GM19452 (cell line): ENCODE results near the gene NPC2.
A peak's percentile ranks its signal among the peaks of the same experiment; 100 is the strongest.

ENCODE experiments used
- ATAC-seq: cut with Tn5 transposase; IDR thresholded peaks from one replicate; pipeline ENCODE4 v1.9.1; 2021; ENCODE audit not compliant: unreplicated experiment

NPC2 gene

GRCh38 chr14:74503291-74503937, 10.3 kb upstream of the NPC2 start:
- no peak for ATAC-seq

- ATAC-seq, result no peak
These were observed 9.3 kb upstream of the NPC2 start for GRCh38 chr14:74502236-74503019.

GRCh38 chr14:74501691-74502090, 8.6 kb upstream of the NPC2 start:
- no peak for ATAC-seq

- ATAC-seq, result no peak
These were observed 8.1 kb upstream of the NPC2 start for GRCh38 chr14:74501135-74501614.

GRCh38 chr14:74500417-74501134, 7.5 kb upstream of the NPC2 start:
- no peak for ATAC-seq

- no peak for ATAC-seq
These were observed 2.3 kb upstream of the NPC2 start for GRCh38 chr14:74495356-74495755.

GRCh38 chr14:74493343-74494261, 497 bp upstream of the NPC2 start, which contains the start of gene ISCA2:
Gene ISCA2, plus strand, starts transcription at chr14:74493765. Its CDS starts 10 bp downstream, at chr14:74493775.
- peak; percentile 79 for ATAC-seq

- ATAC-seq, result no peak
These were observed 939 bp downstream of the NPC2 start for GRCh38 chr14:74491956-74492775.

GRCh38 chr14:74490486-74490885, 2.6 kb downstream of the NPC2 start:
- ATAC-seq, result no peak

- no peak for ATAC-seq
These were observed 4.2 kb downstream of the NPC2 start for GRCh38 chr14:74488786-74489397.

- ATAC-seq, result no peak
These were observed 6.9 kb downstream of the NPC2 start for GRCh38 chr14:74486164-74486563.

GRCh38 chr14:74483321-74483720, 9.8 kb downstream of the NPC2 start:
- ATAC-seq, result no peak

- no peak for ATAC-seq
These were observed 10.5 kb downstream of the NPC2 start for GRCh38 chr14:74482571-74482970.

GRCh38 chr14:74480046-74480445, 13.1 kb downstream of the NPC2 start:
- no peak for ATAC-seq

GRCh38 chr14:74478996-74479635, 14.0 kb downstream of the NPC2 start:
- no peak for ATAC-seq

GRCh38 chr14:74476607-74477006, 16.5 kb downstream of the NPC2 start:
- no peak for ATAC-seq

GRCh38 chr14:74476107-74476506, 17.0 kb downstream of the NPC2 start:
- ATAC-seq, result no peak

- no peak for ATAC-seq
These were observed 17.4 kb downstream of the NPC2 start for GRCh38 chr14:74475678-74476077.

- ATAC-seq, result no peak
These were observed 18.7 kb downstream of the NPC2 start for GRCh38 chr14:74474376-74474775.
